ENCODE measurements around the gene PTPRA. TPM values are rescaled to one million over a fixed set of nuclear protein-coding genes. Genes with fewer than 3 reads are reported as not detected.

PTPRA gene
- total RNA-seq, 1 experiment from 2014 or later: 47.2 TPM

DNA sequence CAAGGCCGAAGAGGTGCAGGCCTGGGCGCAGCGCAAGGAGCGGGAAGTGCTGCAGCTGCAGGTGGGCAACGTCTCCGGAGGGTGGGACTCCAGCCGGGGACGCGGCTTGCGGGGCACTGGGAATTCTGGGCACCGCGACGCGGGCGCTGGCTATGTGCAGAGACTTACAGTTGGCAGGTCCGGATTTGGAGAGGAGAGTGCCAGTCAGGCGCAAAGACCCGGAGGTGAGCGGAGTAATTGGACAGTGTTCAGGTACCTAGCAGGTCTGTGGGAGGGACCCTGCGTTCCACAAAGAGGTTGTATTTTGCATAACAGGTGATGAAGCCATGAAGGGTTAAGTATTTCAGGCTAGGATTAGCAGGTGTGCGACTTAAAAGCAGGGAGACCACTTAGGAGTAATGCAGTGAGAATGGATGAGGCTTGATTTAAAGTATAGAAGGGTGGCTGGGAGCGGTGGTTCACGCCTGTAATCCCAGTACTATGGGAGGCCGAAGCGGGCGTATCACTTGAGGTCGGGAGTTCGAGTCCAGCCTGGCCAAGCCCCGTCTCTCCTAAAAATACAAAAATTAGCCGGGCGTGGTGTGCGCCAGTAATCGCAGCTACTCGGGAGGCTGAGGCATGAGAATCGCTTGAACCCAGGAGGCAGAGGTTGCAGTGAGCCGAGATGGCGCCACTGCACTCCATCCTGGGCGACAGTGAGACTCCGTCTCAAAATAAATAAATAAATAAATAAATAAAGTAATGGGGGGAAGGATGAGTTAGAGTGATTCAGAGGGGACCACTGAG lies 173.6 kb downstream of the PTPRA start (continued):
- TF ChIP-seq AR (CRISPR knock-in tag; IDR thresholded peaks at IDR 0.05) (no peak), MLX (CRISPR knock-in tag; IDR thresholded peaks at IDR 0.05) (no peak)

- no peak overlapping the region for H3K27ac Mint-ChIP-seq
- H3K4me1 Mint-ChIP-seq: peaks cover 12% of the 10 kb centered on the region
- peaks cover 27% of the 10 kb centered on the region for H3K36me3 Mint-ChIP-seq
- ChIA-PET POLR2A (interaction anchor here (1.0 kb wide), 1 partner anchor 282 kb away, joined by 3 read pairs; no protein-coding TSS in a partner anchor), CTCF (no interaction called here)
- ATAC-seq: no peak
- no peaks in the 10 kb centered on the region for H3K27me3 Mint-ChIP-seq (ENCODE audit: low read depth)
- no peaks in the 10 kb centered on the region for H3K9me3 Mint-ChIP-seq
- no peak for DNase-seq (ENCODE audit: low spot score)
- peak overlapping the region; percentile 80 for H3K4me3 Mint-ChIP-seq
- TF ChIP-seq, protein P1, sequence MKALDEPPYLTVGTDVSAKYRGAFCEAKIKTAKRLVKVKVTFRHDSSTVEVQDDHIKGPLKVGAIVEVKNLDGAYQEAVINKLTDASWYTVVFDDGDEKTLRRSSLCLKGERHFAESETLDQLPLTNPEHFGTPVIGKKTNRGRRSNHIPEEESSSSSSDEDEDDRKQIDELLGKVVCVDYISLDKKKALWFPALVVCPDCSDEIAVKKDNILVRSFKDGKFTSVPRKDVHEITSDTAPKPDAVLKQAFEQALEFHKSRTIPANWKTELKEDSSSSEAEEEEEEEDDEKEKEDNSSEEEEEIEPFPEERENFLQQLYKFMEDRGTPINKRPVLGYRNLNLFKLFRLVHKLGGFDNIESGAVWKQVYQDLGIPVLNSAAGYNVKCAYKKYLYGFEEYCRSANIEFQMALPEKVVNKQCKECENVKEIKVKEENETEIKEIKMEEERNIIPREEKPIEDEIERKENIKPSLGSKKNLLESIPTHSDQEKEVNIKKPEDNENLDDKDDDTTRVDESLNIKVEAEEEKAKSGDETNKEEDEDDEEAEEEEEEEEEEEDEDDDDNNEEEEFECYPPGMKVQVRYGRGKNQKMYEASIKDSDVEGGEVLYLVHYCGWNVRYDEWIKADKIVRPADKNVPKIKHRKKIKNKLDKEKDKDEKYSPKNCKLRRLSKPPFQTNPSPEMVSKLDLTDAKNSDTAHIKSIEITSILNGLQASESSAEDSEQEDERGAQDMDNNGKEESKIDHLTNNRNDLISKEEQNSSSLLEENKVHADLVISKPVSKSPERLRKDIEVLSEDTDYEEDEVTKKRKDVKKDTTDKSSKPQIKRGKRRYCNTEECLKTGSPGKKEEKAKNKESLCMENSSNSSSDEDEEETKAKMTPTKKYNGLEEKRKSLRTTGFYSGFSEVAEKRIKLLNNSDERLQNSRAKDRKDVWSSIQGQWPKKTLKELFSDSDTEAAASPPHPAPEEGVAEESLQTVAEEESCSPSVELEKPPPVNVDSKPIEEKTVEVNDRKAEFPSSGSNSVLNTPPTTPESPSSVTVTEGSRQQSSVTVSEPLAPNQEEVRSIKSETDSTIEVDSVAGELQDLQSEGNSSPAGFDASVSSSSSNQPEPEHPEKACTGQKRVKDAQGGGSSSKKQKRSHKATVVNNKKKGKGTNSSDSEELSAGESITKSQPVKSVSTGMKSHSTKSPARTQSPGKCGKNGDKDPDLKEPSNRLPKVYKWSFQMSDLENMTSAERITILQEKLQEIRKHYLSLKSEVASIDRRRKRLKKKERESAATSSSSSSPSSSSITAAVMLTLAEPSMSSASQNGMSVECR (CRISPR knock-in tag; IDR thresholded peaks at IDR 0.05; ENCODE audit: borderline replicate concordance): no peak
- no peak for TF ChIP-seq GABPB1 (CRISPR knock-in tag; IDR thresholded peaks at IDR 0.05)
- TF ChIP-seq JUN (CRISPR knock-in tag; IDR thresholded peaks at IDR 0.05): no peak
- TF ChIP-seq GTF2I (CRISPR knock-in tag; conservative IDR thresholded peaks at IDR 0.05): no peak
- no peak for TF ChIP-seq ZNF396 (CRISPR knock-in tag; IDR thresholded peaks at IDR 0.05; ENCODE audit: borderline replicate concordance)
- TF ChIP-seq, protein P2, sequence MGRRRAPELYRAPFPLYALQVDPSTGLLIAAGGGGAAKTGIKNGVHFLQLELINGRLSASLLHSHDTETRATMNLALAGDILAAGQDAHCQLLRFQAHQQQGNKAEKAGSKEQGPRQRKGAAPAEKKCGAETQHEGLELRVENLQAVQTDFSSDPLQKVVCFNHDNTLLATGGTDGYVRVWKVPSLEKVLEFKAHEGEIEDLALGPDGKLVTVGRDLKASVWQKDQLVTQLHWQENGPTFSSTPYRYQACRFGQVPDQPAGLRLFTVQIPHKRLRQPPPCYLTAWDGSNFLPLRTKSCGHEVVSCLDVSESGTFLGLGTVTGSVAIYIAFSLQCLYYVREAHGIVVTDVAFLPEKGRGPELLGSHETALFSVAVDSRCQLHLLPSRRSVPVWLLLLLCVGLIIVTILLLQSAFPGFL (CRISPR knock-in tag; IDR thresholded peaks at IDR 0.05; ENCODE audit: borderline replicate concordance): no peak
- no peak for TF ChIP-seq FOXJ3 (CRISPR knock-in tag; IDR thresholded peaks at IDR 0.05; ENCODE audit: borderline replicate concordance)
- no peak for TF ChIP-seq EMX1 (CRISPR knock-in tag; IDR thresholded peaks at IDR 0.05)
- no peak for TF ChIP-seq GRHL2 (CRISPR knock-in tag; IDR thresholded peaks at IDR 0.05; ENCODE audit: insufficient replicate concordance, severe bottlenecking)
- TF ChIP-seq NR3C1 (CRISPR knock-in tag; conservative IDR thresholded peaks at IDR 0.05; ENCODE audit: low read depth): no peak
- no peak for TF ChIP-seq NFYB (CRISPR knock-in tag; conservative IDR thresholded peaks at IDR 0.05; ENCODE audit: low read depth)
- TF ChIP-seq, protein P3, sequence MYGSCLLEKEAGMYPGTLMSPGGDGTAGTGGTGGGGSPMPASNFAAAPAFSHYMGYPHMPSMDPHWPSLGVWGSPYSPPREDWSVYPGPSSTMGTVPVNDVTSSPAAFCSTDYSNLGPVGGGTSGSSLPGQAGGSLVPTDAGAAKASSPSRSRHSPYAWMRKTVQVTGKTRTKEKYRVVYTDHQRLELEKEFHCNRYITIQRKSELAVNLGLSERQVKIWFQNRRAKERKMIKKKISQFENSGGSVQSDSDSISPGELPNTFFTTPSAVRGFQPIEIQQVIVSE (CRISPR knock-in tag; IDR thresholded peaks at IDR 0.05; ENCODE audit: borderline replicate concordance): no peak
- TF ChIP-seq, protein P4, sequence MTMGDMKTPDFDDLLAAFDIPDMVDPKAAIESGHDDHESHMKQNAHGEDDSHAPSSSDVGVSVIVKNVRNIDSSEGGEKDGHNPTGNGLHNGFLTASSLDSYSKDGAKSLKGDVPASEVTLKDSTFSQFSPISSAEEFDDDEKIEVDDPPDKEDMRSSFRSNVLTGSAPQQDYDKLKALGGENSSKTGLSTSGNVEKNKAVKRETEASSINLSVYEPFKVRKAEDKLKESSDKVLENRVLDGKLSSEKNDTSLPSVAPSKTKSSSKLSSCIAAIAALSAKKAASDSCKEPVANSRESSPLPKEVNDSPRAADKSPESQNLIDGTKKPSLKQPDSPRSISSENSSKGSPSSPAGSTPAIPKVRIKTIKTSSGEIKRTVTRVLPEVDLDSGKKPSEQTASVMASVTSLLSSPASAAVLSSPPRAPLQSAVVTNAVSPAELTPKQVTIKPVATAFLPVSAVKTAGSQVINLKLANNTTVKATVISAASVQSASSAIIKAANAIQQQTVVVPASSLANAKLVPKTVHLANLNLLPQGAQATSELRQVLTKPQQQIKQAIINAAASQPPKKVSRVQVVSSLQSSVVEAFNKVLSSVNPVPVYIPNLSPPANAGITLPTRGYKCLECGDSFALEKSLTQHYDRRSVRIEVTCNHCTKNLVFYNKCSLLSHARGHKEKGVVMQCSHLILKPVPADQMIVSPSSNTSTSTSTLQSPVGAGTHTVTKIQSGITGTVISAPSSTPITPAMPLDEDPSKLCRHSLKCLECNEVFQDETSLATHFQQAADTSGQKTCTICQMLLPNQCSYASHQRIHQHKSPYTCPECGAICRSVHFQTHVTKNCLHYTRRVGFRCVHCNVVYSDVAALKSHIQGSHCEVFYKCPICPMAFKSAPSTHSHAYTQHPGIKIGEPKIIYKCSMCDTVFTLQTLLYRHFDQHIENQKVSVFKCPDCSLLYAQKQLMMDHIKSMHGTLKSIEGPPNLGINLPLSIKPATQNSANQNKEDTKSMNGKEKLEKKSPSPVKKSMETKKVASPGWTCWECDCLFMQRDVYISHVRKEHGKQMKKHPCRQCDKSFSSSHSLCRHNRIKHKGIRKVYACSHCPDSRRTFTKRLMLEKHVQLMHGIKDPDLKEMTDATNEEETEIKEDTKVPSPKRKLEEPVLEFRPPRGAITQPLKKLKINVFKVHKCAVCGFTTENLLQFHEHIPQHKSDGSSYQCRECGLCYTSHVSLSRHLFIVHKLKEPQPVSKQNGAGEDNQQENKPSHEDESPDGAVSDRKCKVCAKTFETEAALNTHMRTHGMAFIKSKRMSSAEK (CRISPR knock-in tag; IDR thresholded peaks at IDR 0.05; ENCODE audit: borderline replicate concordance): no peak
- no peak for TF ChIP-seq TEAD1 (CRISPR knock-in tag; IDR thresholded peaks at IDR 0.05)
- TF ChIP-seq SMAD4 (CRISPR knock-in tag; IDR thresholded peaks at IDR 0.05): no peak
- no peak for TF ChIP-seq SMAD3 (CRISPR knock-in tag; IDR thresholded peaks at IDR 0.05; ENCODE audit: borderline replicate concordance)
Measured at GRCh38 chr20:3047486-3048419, 174.5 kb downstream of the PTPRA start.

All from WTC11 (cell line).